ENCODE measurements around the gene CRB2.

- TF ChIP-seq, protein P1, sequence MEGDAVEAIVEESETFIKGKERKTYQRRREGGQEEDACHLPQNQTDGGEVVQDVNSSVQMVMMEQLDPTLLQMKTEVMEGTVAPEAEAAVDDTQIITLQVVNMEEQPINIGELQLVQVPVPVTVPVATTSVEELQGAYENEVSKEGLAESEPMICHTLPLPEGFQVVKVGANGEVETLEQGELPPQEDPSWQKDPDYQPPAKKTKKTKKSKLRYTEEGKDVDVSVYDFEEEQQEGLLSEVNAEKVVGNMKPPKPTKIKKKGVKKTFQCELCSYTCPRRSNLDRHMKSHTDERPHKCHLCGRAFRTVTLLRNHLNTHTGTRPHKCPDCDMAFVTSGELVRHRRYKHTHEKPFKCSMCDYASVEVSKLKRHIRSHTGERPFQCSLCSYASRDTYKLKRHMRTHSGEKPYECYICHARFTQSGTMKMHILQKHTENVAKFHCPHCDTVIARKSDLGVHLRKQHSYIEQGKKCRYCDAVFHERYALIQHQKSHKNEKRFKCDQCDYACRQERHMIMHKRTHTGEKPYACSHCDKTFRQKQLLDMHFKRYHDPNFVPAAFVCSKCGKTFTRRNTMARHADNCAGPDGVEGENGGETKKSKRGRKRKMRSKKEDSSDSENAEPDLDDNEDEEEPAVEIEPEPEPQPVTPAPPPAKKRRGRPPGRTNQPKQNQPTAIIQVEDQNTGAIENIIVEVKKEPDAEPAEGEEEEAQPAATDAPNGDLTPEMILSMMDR (IDR thresholded peaks at IDR 0.05): no peak
- no peak for TF ChIP-seq POLR2A (IDR thresholded peaks at IDR 0.05)
These were observed 5.2 kb upstream of the CRB2 start for GRCh38 chr9:123350590-123351310.

All from adrenal gland (tissue), 5 donors.